Fibroblast of villous mesenchyme (primary cell): ENCODE results near the gene FAM200A. TPM values are rescaled to one million over a fixed set of nuclear protein-coding genes. Genes with fewer than 3 reads are reported as not detected.
"Not testable (repeated sequence)": the region's sequence is repeated elsewhere in the genome, so short reads cannot be mapped to it uniquely, and the experiment has no call there.

Experiments used
- DNase-seq: peaks from one replicate; pipeline ENCODE4 v3.0.0-alpha.2; 2010; ENCODE audit warnings: low read depth
- H3K4me3 ChIP-seq: 2 replicates; pipeline ENCODE4 v1.5.1; 2011; ENCODE audit warnings: low read depth, mild to moderate bottlenecking, low read length
- CTCF ChIP-seq: IDR thresholded peaks from 2 replicates; pipeline ENCODE4 v1.5.1; 2012; ENCODE audit warnings: low read depth, mild to moderate bottlenecking, low read length; ENCODE audit not compliant: insufficient read depth
- total RNA-seq: library from RNA; depleted of rRNA; stranded (reverse); fragments of >200 nt; gene quantifications from 2 replicates; pipeline ENCODE4 v1.2.3, GENCODE V29; 2012

The FAM200A gene
- total RNA-seq, 1 donor: 9.5 TPM

GRCh38 chr7:99579956-99580777 lies 28.3 kb upstream of the FAM200A start:
- H3K4me3 ChIP-seq: peak overlapping the region; percentile 62
- TF ChIP-seq CTCF: peak; percentile 61
- peak; percentile 46 for DNase-seq

DNA sequence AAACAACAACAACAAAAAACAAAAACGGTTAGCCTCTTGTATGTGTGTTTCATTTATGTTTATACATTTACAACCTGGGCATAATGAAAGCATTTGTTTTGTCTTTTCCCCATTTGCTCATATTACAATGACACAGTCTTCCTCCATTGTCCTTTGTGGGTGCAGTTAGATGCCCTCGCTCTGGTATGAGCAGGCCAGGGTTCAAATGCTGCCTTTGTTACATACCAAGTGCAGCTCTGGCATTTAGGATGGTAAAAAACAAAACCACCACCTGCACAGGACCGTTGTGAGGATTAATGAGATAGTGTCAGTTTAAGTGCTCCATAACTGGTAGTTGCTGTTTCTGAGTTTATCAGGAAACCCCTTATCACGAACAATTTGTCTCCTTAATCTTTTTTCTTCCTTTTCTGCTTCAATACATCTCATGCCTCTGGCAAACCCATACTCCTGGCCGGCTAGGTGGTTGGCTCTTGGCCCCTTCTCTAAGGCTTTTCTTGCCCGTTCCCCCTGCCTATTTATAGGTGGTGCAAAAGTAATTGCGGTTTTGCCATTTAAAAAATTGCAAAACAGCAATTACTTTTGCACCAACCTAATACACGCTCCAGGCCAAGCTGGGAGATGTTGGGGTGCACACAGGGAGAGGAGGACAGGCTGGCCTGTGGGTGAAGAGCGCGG lies 27.5 kb upstream of the FAM200A start:
- no peak for DNase-seq
- no peak for TF ChIP-seq CTCF
- H3K4me3 ChIP-seq: peak overlapping the region; percentile 62

DNA sequence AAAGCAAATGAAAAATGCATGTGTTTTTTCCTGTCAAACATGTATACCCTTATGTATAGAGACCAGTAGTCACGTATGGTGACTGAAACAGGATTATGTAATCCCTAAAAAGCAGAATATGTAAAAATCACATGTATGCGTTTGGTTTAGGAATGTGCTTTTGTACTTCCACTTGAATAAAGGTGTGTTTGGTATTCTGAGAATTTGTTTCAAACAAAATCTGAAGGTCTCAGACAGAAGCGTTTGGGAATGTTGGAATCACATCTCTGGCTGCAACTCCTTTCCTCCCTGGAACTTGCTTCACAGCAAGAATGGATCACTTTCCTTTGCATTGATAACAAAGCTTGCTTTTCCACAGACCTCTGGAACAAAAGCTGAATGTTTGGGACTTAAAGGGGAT lies 24.3 kb upstream of the FAM200A start:
- TF ChIP-seq CTCF: no peak
- DNase-seq: no peak
- no peak overlapping the region for H3K4me3 ChIP-seq

- no peak for DNase-seq
- TF ChIP-seq CTCF: no peak
Observed at GRCh38 chr7:99573257-99573656, 21.3 kb upstream of the FAM200A start.

DNA sequence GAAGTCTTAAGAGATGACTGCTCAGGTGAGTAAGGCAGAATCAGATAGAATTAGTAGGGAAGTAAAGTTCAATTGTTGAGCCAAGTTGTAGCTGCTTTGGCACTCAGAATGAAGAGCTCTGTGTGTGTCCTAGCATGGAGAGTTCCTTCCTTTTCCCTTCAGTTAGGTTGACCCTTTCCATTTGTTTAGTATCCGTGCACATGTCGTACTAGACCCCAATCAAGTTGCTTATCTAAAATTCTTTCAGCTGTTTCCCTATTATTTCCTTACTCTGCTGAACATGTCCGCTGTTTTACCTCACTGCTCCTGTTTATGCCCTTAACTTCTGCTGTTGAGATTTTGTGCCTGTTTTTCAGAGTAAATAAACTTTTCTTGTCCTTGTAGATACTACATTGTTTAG lies 19.9 kb upstream of the FAM200A start:
- no peak for TF ChIP-seq CTCF
- H3K4me3 ChIP-seq: no peak overlapping the region
- no peak for DNase-seq

More at GRCh38 chr7:99573257-99573656, 21.3 kb upstream of the FAM200A start:
- no peak overlapping the region for H3K4me3 ChIP-seq

DNA sequence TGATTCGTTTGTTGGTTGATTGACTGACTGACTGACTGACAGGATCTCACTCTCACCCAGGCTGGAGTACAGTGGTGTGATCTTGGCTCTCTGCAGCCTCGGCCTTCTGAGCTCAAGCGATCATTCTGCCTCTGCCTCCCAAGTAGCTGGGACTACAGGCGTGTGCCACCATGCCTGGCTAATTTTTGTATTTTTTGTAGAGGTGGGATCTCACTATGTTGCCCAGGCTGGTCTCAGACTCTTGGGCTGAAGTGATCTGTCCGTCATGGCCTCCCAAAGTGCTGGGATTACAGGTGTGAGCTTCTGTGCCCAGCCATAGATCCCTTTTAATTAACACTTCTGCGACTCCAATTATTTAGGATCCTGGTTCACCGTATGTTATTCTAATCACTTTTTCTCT lies 16.9 kb upstream of the FAM200A start:
- not testable (repeated sequence) for H3K4me3 ChIP-seq, DNase-seq

DNA sequence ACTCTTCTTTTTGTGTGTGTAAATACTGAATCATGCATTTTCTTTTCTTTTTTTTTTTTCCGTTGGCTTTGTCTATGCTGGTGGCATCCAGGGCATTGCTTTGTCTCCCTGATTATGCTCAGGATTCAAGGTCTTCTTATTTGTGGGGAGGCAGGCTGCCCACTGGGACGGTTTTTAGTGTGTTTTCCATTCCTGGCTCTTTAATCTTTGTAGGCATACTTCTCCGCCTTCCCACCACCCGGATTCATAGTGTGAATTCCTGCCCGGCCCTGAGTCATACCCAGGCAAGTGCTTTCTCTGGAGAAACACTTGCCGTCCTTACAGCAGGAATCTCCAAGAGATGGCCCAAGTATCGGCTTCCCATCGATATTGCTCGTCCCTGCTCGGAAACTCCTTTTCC lies 11.7 kb upstream of the FAM200A start:
- TF ChIP-seq CTCF: no peak
- DNase-seq: peak; percentile 78
- H3K4me3 ChIP-seq: no peak overlapping the region
